EL (cell line): ENCODE measurements around the gene PCBD2.

Experiments
- DNase-seq: peaks from one replicate; pipeline ENCODE4 v3.0.0-alpha.2; 2016

PCBD2 gene

DNA sequence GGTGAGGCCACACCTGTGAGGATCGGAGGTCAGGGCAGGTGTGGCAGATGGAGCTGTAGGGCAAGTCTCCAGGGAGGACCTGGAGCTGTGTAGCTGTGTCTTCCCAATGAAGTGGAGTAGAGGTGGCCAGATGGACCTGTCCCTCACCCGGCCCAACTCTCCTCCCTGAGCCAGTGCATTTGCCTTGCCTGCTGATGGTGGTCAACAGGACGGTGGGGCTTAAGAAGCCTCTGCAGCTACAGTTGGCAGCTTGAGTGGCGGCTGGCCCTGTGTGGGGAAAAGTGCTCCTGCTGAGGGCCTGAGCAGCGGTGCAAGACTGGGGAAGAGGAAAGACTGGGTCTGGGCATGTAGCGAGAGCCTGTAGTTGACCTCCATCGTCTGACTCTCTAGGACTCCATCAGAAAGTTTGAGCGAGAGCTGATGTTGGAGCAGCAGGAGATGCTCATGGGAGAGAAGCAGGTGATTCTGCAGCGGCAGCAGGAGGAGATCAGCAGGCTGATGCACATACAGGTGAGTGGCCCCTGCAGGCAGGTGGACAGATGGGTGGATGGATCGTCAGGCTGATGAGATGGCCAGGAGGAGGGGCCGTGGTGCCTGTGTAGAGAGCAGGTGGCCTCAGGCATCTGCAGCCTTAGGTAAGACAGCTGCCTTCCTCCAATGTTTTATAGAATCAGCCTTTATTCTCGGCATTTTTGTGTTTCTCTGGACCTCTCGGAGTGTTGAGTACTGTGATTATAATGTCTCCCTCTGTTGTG lies 104.2 kb downstream of the PCBD2 start:
- DNase-seq: no peak

DNA sequence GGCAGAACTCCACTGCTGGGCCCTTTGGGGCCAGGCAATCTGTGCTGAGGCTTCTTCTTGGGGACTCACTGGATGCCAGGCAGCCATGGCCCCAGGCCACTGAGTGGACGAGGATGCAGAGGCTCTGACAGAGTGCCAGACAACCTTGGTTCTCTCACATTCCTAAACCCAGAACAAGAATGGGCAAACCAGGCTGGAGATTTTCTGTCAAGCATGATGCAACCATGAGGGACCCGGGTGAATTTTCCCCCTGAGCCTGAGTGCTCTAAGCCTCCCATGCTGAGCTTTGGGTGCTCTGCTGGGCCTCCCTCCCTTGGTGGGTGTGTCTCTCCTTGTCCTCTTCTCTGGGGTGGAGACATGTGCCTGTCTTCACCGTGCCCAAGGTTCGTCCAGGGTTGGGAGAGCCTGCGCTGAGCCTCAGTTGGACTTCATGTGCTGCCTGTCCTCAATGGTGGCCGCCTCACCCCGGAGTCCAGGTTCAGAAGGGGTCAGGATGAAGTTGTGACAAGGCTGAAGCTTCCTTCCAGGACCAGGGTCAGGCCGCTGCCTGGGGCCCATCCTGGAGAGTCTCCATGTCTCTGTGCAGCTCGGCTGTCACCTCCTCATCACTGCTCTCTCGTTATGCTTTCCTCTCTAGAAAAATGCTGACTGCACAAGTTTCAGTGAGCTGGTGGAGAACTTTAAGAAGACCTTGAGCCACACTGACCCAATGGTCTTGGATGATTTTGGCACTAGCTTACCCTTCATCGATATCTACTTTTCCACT lies 105.0 kb downstream of the PCBD2 start:
- no peak for DNase-seq

DNA sequence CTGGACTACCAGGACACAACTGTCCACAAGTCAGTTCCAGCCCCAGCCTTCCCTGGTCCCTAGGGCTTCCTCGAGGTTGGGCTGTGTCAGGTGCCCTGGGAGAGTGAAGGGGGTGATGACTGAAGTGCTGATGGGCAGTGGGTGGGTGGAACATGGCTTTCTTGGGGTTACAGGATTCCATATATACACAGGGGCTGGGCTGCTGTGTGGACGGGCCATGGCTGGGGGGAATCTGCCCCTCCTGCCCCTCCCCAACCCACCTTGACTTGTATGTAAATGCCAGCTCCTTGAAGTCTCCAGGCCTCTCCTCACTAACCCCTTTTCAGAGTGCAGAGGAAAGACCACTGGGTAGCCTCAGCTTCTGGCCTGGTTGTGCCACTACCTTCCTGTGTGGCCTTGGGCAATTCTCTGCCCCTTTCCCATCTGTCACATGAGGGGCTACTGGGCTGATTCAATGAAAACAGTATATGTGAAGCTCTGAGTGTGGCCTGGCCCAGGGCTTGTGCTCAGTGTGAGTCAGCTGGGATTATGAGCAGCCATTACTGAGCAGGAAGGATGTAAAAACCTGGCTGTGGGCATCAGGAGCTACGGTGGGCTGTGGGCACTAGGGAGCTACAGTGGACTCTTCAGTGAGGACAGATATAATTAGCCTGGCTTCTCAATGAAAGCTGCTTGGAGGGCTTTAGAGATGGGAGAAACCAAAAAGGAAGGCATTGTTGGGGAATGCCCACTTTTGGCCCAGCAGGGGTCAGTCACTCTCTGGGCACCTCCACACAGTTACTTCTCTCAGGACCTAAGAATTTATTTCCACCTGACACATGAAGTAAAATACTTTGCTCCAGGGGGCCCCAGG lies 105.8 kb downstream of the PCBD2 start:
- DNase-seq: no peak

- no peak for DNase-seq
Measured at GRCh38 chr5:135011355-135012032, 106.6 kb downstream of the PCBD2 start.

- no peak for DNase-seq
Measured at GRCh38 chr5:135012033-135012588, 107.2 kb downstream of the PCBD2 start.
